COLO668 (cell line): Measurements from ENCODE around the gene LPAR2.

Experiments
- DNase-seq: peaks from one replicate; lab custom pipeline; 2025; ENCODE audit not compliant: unreplicated experiment; lab: John Stamatoyannopoulos, UW

LPAR2 gene

GRCh38 chr19:19653597-19654147 is 25.7 kb upstream of the LPAR2 start:
- no peak for DNase-seq

- no peak for DNase-seq
Observed at GRCh38 chr19:19652482-19653295, 24.7 kb upstream of the LPAR2 start.

GRCh38 chr19:19651076-19651475 is 23.1 kb upstream of the LPAR2 start:
- no peak for DNase-seq

- no peak for DNase-seq
Observed at GRCh38 chr19:19650331-19650730, 22.3 kb upstream of the LPAR2 start.

- DNase-seq, result no peak
Observed at GRCh38 chr19:19649580-19649995, 21.6 kb upstream of the LPAR2 start.

- DNase-seq, result no peak
Observed at GRCh38 chr19:19649155-19649554, 21.1 kb upstream of the LPAR2 start.

- DNase-seq, result no peak
Observed at GRCh38 chr19:19647037-19647835, 19.2 kb upstream of the LPAR2 start.

GRCh38 chr19:19645233-19645870 is 17.3 kb upstream of the LPAR2 start:
- no peak for DNase-seq

- no peak for DNase-seq
Observed at GRCh38 chr19:19644054-19644388, 16.0 kb upstream of the LPAR2 start.

GRCh38 chr19:19643158-19644053 is 15.4 kb upstream of the LPAR2 start, which contains the start of gene GMIP:
Gene GMIP (minus strand): TSS chr19:19643657. CDS start chr19:19643529, 128 bp downstream.
- peak; percentile 76 for DNase-seq

GRCh38 chr19:19642506-19643157 is 14.6 kb upstream of the LPAR2 start:
- no peak for DNase-seq

GRCh38 chr19:19637523-19638251 is 9.7 kb upstream of the LPAR2 start:
- no peak for DNase-seq

- no peak for DNase-seq
Observed at GRCh38 chr19:19637186-19637522, 9.1 kb upstream of the LPAR2 start.

GRCh38 chr19:19636573-19637185 is 8.7 kb upstream of the LPAR2 start:
- no peak for DNase-seq

GRCh38 chr19:19635313-19635702 is 7.3 kb upstream of the LPAR2 start:
- no peak for DNase-seq

GRCh38 chr19:19634516-19635312 is 6.7 kb upstream of the LPAR2 start:
- DNase-seq, result no peak

GRCh38 chr19:19633711-19634515 is 5.9 kb upstream of the LPAR2 start:
- DNase-seq, result no peak
